WTC11 (cell line): ENCODE measurements around the gene CCP110. TPM values are rescaled to one million over a fixed set of nuclear protein-coding genes. Genes with fewer than 3 reads are reported as not detected.
A peak's percentile ranks its signal among the peaks of the same experiment; 100 is the strongest.

Experiments used
- ATAC-seq: fragments of 200-7000 bp; cut with Tn5 transposase; 2 replicates; pipeline ENCODE4 v1.10.0; 2021; ENCODE audit warnings: mild to moderate bottlenecking, moderate library complexity
- CTCF ChIA-PET: fragments of 300-600 bp; sonication (Branson Sonifier 250); formaldehyde crosslinking; loops from one replicate; lab custom pipeline; 2021; ENCODE audit warnings: antibody characterized with exemption; lab: Charles Lee
- POLR2A ChIA-PET: fragments of 350-600 bp; sonication (Branson Sonifier 250); formaldehyde crosslinking; loops from one replicate; lab custom pipeline; 2021; ENCODE audit warnings: antibody characterized with exemption; lab: Charles Lee
- DNase-seq: peaks from one replicate; pipeline ENCODE4 v3.0.0; 2021; ENCODE audit warnings: low spot score
- H3K27ac Mint-ChIP-seq: 2 replicates; pipeline ENCODE4 v1.8.0; 2021; ENCODE audit warnings: mixed read lengths
- H3K27me3 Mint-ChIP-seq: 2 replicates; pipeline ENCODE4 v1.8.0; 2021; ENCODE audit warnings: low read depth, mild to moderate bottlenecking, moderate library complexity, mixed read lengths
- H3K36me3 Mint-ChIP-seq: 2 replicates; pipeline ENCODE4 v1.8.0; 2021; ENCODE audit warnings: mixed read lengths
- H3K4me1 Mint-ChIP-seq: 2 replicates; pipeline ENCODE4 v1.8.0; 2022; ENCODE audit warnings: mixed read lengths
- H3K4me3 Mint-ChIP-seq: 2 replicates; pipeline ENCODE4 v1.8.0; 2021; ENCODE audit warnings: mild to moderate bottlenecking, moderate library complexity, mixed read lengths
- H3K9me3 Mint-ChIP-seq: 2 replicates; pipeline ENCODE4 v1.8.0; 2021; ENCODE audit warnings: mixed read lengths
- FOXP1 ChIP-seq: sonication (generic); formaldehyde crosslinking; IDR thresholded peaks from 2 replicates; pipeline ENCODE4 v1.8.0; 2022; ENCODE audit warnings: missing genetic modification reagents, mild to moderate bottlenecking, moderate library complexity, borderline replicate concordance
- GTF2I ChIP-seq: fragments of 250-450 bp; sonication (Bioruptor Pico); conservative IDR thresholded peaks from 2 replicates; pipeline ENCODE4 v1.4.0; 2021; ENCODE audit warnings: mild to moderate bottlenecking
- JAZF1 ChIP-seq: fragments of 250-450 bp; sonication (Bioruptor Pico); IDR thresholded peaks from 2 replicates; pipeline ENCODE4 v1.9.0; 2021; ENCODE audit warnings: moderate library complexity, mild to moderate bottlenecking, inconsistent platforms
- MYBL2 ChIP-seq: sonication (generic); formaldehyde crosslinking; IDR thresholded peaks from 2 replicates; pipeline ENCODE4 v1.8.1; 2023; ENCODE audit warnings: mild to moderate bottlenecking, moderate library complexity, missing genetic modification reagents
- SMAD3 ChIP-seq: sonication (generic); formaldehyde crosslinking; IDR thresholded peaks from 2 replicates; pipeline ENCODE4 v1.8.0; 2022; ENCODE audit warnings: missing genetic modification reagents, mild to moderate bottlenecking, borderline replicate concordance
- SMAD4 ChIP-seq: sonication (generic); formaldehyde crosslinking; IDR thresholded peaks from 2 replicates; pipeline ENCODE4 v1.8.0; 2022; ENCODE audit warnings: mild to moderate bottlenecking, missing genetic modification reagents
- TEAD1 ChIP-seq: sonication (generic); formaldehyde crosslinking; IDR thresholded peaks from 2 replicates; pipeline ENCODE4 v1.8.0; 2022; ENCODE audit warnings: mild to moderate bottlenecking, missing genetic modification reagents
- TEAD4 ChIP-seq: sonication (generic); formaldehyde crosslinking; IDR thresholded peaks from 2 replicates; pipeline ENCODE4 v1.8.0; 2022; ENCODE audit warnings: mild to moderate bottlenecking, missing genetic modification reagents
- TP53 ChIP-seq: sonication (generic); formaldehyde crosslinking; IDR thresholded peaks from 2 replicates; pipeline ENCODE4 v1.8.1; 2023; ENCODE audit warnings: mild to moderate bottlenecking, missing genetic modification reagents
- ZBTB21 ChIP-seq: sonication (generic); formaldehyde crosslinking; IDR thresholded peaks from 2 replicates; pipeline ENCODE4 v1.8.1; 2023; ENCODE audit warnings: mild to moderate bottlenecking, missing genetic modification reagents, borderline replicate concordance
- ZNF219 ChIP-seq: sonication (generic); formaldehyde crosslinking; IDR thresholded peaks from 2 replicates; pipeline ENCODE4 v1.8.0; 2023; ENCODE audit warnings: missing genetic modification reagents, mild to moderate bottlenecking, borderline replicate concordance
- ZNF317 ChIP-seq: sonication (generic); formaldehyde crosslinking; IDR thresholded peaks from 2 replicates; pipeline ENCODE4 v1.8.1; 2023; ENCODE audit warnings: low read depth, mild to moderate bottlenecking, moderate library complexity, missing genetic modification reagents, borderline replicate concordance
- ZNF423 ChIP-seq: fragments of 250-450 bp; sonication (Bioruptor Pico); IDR thresholded peaks from 2 replicates; pipeline ENCODE4 v2.1.2; 2022; ENCODE audit warnings: mild to moderate bottlenecking, moderate library complexity
- total RNA-seq: library from RNA; stranded (reverse); gene quantifications from 3 replicates; pipeline ENCODE4 v1.2.3, GENCODE V29; 2021
- TF ChIP-seq, protein P1 (sequence below): sonication (generic); formaldehyde crosslinking; IDR thresholded peaks from 2 replicates; pipeline ENCODE4 v1.8.0; 2022; ENCODE audit warnings: mild to moderate bottlenecking, missing genetic modification reagents
- TF ChIP-seq, protein P2 (sequence below): sonication (generic); formaldehyde crosslinking; IDR thresholded peaks from 2 replicates; pipeline ENCODE4 v1.8.0; 2023; ENCODE audit warnings: missing genetic modification reagents, mild to moderate bottlenecking, borderline replicate concordance
- TF ChIP-seq, protein P3 (sequence below): sonication (generic); formaldehyde crosslinking; IDR thresholded peaks from 2 replicates; pipeline ENCODE4 v1.8.1; 2023; ENCODE audit warnings: mild to moderate bottlenecking, missing genetic modification reagents
- TF ChIP-seq, protein P4 (sequence below): fragments of 250-450 bp; sonication (Bioruptor Pico); IDR thresholded peaks from 2 replicates; pipeline ENCODE4 v2.1.2; 2022; ENCODE audit warnings: mild to moderate bottlenecking, moderate library complexity
- TF ChIP-seq, protein P5 (sequence below): sonication (generic); formaldehyde crosslinking; IDR thresholded peaks from 2 replicates; pipeline ENCODE4 v1.8.0; 2022; ENCODE audit warnings: mild to moderate bottlenecking, missing genetic modification reagents
- TF ChIP-seq, protein P6 (sequence below): sonication (generic); formaldehyde crosslinking; IDR thresholded peaks from 2 replicates; pipeline ENCODE4 v1.8.0; 2023; ENCODE audit warnings: missing genetic modification reagents
- TF ChIP-seq, protein P7 (sequence below): sonication (generic); formaldehyde crosslinking; IDR thresholded peaks from 2 replicates; pipeline ENCODE4 v1.8.0; 2022; ENCODE audit warnings: mild to moderate bottlenecking, missing genetic modification reagents
- TF ChIP-seq, protein P8 (sequence below): sonication (generic); formaldehyde crosslinking; IDR thresholded peaks from 2 replicates; pipeline ENCODE4 v1.8.1; 2023; ENCODE audit warnings: mild to moderate bottlenecking, missing genetic modification reagents, moderate library complexity
- TF ChIP-seq, protein P9 (sequence below): sonication (generic); formaldehyde crosslinking; IDR thresholded peaks from 2 replicates; pipeline ENCODE4 v1.8.1; 2022; ENCODE audit warnings: missing genetic modification reagents, borderline replicate concordance

The CCP110 gene
- total RNA-seq, 1 experiment from 2014 or later, result 23.9 TPM

DNA sequence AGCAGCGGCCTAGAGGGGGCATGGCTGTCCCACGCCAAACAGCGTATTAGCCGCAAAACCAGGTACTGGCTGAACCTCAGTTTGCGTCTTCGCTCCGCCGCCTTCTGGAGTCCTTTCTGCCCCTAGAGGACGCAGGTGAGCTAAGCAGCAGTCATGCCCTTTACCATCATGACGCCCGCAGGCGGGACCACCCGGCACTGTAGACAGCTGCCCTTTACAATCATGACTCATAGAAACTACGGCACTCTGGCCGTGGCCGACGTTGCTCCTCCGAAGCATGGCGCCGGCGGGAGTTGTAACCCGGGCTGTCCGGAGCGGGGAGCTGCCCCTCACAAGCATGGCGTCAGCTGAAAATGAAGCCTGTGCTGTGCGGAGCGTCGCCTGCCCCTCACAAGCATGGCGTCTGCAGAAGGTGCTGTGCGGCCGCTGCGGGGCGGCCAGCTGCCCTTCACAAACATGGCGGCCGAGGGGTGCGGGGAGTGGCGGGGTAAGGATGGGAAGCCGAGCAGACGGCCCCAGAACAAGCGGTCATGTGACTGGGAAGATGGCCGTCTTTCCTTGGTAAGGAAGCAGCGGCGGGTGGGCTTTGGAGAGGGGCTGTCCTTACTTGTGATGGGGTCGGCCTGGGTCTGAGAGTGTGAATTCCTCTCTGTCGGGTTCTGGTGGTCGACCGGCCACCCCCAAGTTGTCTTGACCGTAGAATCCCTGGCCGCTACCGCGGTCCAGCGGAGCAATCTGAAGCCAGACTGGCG, 31.6 kb downstream of the CCP110 start, which contains the start of gene VPS35L:
Gene VPS35L, plus strand, starts transcription at position 518 of the 752 bp plus-strand sequence. Its CDS starts 27 bp downstream, at position 545.
- Mint-ChIP-seq H3K4me3 (peak within 1 kb of the TSS; percentile 94), H3K9me3 (peaks cover 3% of the 10 kb centered on the region; the same call in 1 of the 2 replicates), H3K4me1 (peaks cover 20% of the 10 kb centered on the region), H3K27ac (peak within 1 kb of the TSS; percentile 98), H3K27me3 (no peaks in the 10 kb centered on the region), H3K36me3 (peaks cover 19% of the 10 kb centered on the region)
- CTCF ChIA-PET, result interaction anchor here (0.6 to 3.0 kb wide), 39 partner anchors 13 to 1186 kb away, joined by 3 to 50 read pairs (median 4); partner anchors contain the start of genes CCP110, GDE1, GPRC5B and IQCK
- peak; percentile 89 for ATAC-seq
- POLR2A ChIA-PET, result interaction anchor here (0.6 to 2.4 kb wide), 9 partner anchors 18 to 327 kb away, joined by 3 to 23 read pairs (median 5); partner anchors contain the start of genes CCP110, GDE1, IQCK and KNOP1
- peak; percentile 98 for DNase-seq
- TF ChIP-seq, protein P1, sequence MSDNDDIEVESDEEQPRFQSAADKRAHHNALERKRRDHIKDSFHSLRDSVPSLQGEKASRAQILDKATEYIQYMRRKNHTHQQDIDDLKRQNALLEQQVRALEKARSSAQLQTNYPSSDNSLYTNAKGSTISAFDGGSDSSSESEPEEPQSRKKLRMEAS, result no peak; the same call in 1 of the 2 replicates
- TF ChIP-seq, protein P2, sequence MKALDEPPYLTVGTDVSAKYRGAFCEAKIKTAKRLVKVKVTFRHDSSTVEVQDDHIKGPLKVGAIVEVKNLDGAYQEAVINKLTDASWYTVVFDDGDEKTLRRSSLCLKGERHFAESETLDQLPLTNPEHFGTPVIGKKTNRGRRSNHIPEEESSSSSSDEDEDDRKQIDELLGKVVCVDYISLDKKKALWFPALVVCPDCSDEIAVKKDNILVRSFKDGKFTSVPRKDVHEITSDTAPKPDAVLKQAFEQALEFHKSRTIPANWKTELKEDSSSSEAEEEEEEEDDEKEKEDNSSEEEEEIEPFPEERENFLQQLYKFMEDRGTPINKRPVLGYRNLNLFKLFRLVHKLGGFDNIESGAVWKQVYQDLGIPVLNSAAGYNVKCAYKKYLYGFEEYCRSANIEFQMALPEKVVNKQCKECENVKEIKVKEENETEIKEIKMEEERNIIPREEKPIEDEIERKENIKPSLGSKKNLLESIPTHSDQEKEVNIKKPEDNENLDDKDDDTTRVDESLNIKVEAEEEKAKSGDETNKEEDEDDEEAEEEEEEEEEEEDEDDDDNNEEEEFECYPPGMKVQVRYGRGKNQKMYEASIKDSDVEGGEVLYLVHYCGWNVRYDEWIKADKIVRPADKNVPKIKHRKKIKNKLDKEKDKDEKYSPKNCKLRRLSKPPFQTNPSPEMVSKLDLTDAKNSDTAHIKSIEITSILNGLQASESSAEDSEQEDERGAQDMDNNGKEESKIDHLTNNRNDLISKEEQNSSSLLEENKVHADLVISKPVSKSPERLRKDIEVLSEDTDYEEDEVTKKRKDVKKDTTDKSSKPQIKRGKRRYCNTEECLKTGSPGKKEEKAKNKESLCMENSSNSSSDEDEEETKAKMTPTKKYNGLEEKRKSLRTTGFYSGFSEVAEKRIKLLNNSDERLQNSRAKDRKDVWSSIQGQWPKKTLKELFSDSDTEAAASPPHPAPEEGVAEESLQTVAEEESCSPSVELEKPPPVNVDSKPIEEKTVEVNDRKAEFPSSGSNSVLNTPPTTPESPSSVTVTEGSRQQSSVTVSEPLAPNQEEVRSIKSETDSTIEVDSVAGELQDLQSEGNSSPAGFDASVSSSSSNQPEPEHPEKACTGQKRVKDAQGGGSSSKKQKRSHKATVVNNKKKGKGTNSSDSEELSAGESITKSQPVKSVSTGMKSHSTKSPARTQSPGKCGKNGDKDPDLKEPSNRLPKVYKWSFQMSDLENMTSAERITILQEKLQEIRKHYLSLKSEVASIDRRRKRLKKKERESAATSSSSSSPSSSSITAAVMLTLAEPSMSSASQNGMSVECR (CRISPR knock-in tag), result no peak
- TF ChIP-seq, protein P3, sequence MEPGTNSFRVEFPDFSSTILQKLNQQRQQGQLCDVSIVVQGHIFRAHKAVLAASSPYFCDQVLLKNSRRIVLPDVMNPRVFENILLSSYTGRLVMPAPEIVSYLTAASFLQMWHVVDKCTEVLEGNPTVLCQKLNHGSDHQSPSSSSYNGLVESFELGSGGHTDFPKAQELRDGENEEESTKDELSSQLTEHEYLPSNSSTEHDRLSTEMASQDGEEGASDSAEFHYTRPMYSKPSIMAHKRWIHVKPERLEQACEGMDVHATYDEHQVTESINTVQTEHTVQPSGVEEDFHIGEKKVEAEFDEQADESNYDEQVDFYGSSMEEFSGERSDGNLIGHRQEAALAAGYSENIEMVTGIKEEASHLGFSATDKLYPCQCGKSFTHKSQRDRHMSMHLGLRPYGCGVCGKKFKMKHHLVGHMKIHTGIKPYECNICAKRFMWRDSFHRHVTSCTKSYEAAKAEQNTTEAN, result 0 out of 2 replicates have a peak, but pooled peaks have one; percentile 73
- no peak for TF ChIP-seq SMAD4 (CRISPR knock-in tag)
- no peak for TF ChIP-seq ZNF423 (CRISPR knock-in tag)
- TF ChIP-seq, protein P4, sequence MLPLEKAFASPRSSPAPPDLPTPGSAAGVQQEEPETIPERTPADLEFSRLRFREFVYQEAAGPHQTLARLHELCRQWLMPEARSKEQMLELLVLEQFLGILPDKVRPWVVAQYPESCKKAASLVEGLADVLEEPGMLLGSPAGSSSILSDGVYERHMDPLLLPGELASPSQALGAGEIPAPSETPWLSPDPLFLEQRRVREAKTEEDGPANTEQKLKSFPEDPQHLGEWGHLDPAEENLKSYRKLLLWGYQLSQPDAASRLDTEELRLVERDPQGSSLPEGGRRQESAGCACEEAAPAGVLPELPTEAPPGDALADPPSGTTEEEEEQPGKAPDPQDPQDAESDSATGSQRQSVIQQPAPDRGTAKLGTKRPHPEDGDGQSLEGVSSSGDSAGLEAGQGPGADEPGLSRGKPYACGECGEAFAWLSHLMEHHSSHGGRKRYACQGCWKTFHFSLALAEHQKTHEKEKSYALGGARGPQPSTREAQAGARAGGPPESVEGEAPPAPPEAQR (CRISPR knock-in tag), result no peak
- TF ChIP-seq TEAD1 (CRISPR knock-in tag), result peak; percentile 82
- no peak for TF ChIP-seq JAZF1 (CRISPR knock-in tag)
- TF ChIP-seq ZNF219 (CRISPR knock-in tag), result no peak
- TF ChIP-seq ZNF317 (CRISPR knock-in tag), result no peak
- TF ChIP-seq MYBL2 (CRISPR knock-in tag), result peak; percentile 57; the same call in 1 of the 2 replicates
- no peak; the same call in 1 of the 2 replicates for TF ChIP-seq TP53
- TF ChIP-seq, protein P5, sequence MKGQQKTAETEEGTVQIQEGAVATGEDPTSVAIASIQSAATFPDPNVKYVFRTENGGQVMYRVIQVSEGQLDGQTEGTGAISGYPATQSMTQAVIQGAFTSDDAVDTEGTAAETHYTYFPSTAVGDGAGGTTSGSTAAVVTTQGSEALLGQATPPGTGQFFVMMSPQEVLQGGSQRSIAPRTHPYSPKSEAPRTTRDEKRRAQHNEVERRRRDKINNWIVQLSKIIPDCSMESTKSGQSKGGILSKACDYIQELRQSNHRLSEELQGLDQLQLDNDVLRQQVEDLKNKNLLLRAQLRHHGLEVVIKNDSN (CRISPR knock-in tag), result peak; percentile 95
- TF ChIP-seq, protein P6, sequence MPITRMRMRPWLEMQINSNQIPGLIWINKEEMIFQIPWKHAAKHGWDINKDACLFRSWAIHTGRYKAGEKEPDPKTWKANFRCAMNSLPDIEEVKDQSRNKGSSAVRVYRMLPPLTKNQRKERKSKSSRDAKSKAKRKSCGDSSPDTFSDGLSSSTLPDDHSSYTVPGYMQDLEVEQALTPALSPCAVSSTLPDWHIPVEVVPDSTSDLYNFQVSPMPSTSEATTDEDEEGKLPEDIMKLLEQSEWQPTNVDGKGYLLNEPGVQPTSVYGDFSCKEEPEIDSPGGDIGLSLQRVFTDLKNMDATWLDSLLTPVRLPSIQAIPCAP (CRISPR knock-in tag), result no peak
- no peak for TF ChIP-seq GTF2I (CRISPR knock-in tag)
- TF ChIP-seq, protein P7, sequence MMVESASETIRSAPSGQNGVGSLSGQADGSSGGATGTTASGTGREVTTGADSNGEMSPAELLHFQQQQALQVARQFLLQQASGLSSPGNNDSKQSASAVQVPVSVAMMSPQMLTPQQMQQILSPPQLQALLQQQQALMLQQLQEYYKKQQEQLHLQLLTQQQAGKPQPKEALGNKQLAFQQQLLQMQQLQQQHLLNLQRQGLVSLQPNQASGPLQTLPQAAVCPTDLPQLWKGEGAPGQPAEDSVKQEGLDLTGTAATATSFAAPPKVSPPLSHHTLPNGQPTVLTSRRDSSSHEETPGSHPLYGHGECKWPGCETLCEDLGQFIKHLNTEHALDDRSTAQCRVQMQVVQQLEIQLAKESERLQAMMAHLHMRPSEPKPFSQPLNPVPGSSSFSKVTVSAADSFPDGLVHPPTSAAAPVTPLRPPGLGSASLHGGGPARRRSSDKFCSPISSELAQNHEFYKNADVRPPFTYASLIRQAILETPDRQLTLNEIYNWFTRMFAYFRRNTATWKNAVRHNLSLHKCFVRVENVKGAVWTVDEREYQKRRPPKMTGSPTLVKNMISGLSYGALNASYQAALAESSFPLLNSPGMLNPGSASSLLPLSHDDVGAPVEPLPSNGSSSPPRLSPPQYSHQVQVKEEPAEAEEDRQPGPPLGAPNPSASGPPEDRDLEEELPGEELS (CRISPR knock-in tag), result 0 out of 2 replicates have a peak, but pooled peaks have one; percentile 6
- peak; percentile 91 for TF ChIP-seq ZBTB21 (CRISPR knock-in tag)
- no peak for TF ChIP-seq TEAD4 (CRISPR knock-in tag)
- TF ChIP-seq, protein P8, sequence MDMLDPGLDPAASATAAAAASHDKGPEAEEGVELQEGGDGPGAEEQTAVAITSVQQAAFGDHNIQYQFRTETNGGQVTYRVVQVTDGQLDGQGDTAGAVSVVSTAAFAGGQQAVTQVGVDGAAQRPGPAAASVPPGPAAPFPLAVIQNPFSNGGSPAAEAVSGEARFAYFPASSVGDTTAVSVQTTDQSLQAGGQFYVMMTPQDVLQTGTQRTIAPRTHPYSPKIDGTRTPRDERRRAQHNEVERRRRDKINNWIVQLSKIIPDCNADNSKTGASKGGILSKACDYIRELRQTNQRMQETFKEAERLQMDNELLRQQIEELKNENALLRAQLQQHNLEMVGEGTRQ (CRISPR knock-in tag), result peak; percentile 96
- TF ChIP-seq, protein P9, sequence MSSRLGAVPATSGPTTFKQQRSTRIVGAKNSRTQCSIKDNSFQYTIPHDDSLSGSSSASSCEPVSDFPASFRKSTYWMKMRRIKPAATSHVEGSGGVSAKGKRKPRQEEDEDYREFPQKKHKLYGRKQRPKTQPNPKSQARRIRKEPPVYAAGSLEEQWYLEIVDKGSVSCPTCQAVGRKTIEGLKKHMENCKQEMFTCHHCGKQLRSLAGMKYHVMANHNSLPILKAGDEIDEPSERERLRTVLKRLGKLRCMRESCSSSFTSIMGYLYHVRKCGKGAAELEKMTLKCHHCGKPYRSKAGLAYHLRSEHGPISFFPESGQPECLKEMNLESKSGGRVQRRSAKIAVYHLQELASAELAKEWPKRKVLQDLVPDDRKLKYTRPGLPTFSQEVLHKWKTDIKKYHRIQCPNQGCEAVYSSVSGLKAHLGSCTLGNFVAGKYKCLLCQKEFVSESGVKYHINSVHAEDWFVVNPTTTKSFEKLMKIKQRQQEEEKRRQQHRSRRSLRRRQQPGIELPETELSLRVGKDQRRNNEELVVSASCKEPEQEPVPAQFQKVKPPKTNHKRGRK, result no peak
- TF ChIP-seq FOXP1 (CRISPR knock-in tag), result peak; percentile 42
- no peak; the same call in 1 of the 2 replicates for TF ChIP-seq SMAD3 (CRISPR knock-in tag)
